Osteoblast (primary cell): ENCODE results near the gene HNF1A. TPM values are rescaled to one million over a fixed set of nuclear protein-coding genes. Genes with fewer than 3 reads are reported as not detected.
A peak's percentile ranks its signal among the peaks of the same experiment; 100 is the strongest.

Experiments
- DNase-seq: peaks from one replicate; pipeline ENCODE4 v3.0.0; 2011; ENCODE audit warnings: low spot score, mixed read lengths; ENCODE audit not compliant: insufficient read length; ENCODE audit errors: missing footprints
- H2AFZ ChIP-seq: 2 replicates; pipeline ENCODE4 v1.6.0; 2011; ENCODE audit warnings: mild to moderate bottlenecking, low read length
- H3K27ac ChIP-seq: 2 replicates; pipeline ENCODE4 v1.5.1; 2011; ENCODE audit warnings: mild to moderate bottlenecking, low read depth, low read length, moderate library complexity
- H3K27me3 ChIP-seq: 2 replicates; pipeline ENCODE4 v1.6.0; 2012; ENCODE audit warnings: mild to moderate bottlenecking, control low read depth, inconsistent platforms, low read length, moderate library complexity; ENCODE audit not compliant: insufficient read depth
- H3K36me3 ChIP-seq: 2 replicates; pipeline ENCODE4 v1.5.1; 2011; ENCODE audit warnings: mild to moderate bottlenecking, low read length, control low read depth, moderate library complexity; ENCODE audit not compliant: insufficient read depth
- H3K4me1 ChIP-seq: 2 replicates; pipeline ENCODE4 v1.5.1; 2011; ENCODE audit warnings: mild to moderate bottlenecking, low read length, control low read depth, moderate library complexity; ENCODE audit not compliant: insufficient read depth
- H3K4me2 ChIP-seq: 2 replicates; pipeline ENCODE4 v1.6.0; 2011; ENCODE audit warnings: mild to moderate bottlenecking, low read length; ENCODE audit not compliant: insufficient read depth
- H3K4me3 ChIP-seq: fragments of 200-600 bp; sonication (generic); 3 replicates; pipeline ENCODE4 v1.5.1; 2012; ENCODE audit warnings: mild to moderate bottlenecking, low read length, inconsistent platforms; ENCODE audit not compliant: insufficient read depth
- H3K79me2 ChIP-seq: 2 replicates; pipeline ENCODE4 v1.6.0; 2012; ENCODE audit warnings: mild to moderate bottlenecking, low read length, control low read depth, inconsistent platforms; ENCODE audit not compliant: insufficient read depth
- H3K9me3 ChIP-seq: 2 replicates; pipeline ENCODE4 v1.5.1; 2011; ENCODE audit warnings: low read depth, low read length, control low read depth
- H4K20me1 ChIP-seq: 2 replicates; pipeline ENCODE4 v1.6.0; 2012; ENCODE audit warnings: mild to moderate bottlenecking, low read length, control low read depth; ENCODE audit not compliant: insufficient read depth
- total RNA-seq: library from RNA; depleted of rRNA; stranded (reverse); fragments of >200 nt; gene quantifications from 2 replicates; pipeline ENCODE4 v1.2.3, GENCODE V29; 2012
- TF ChIP-seq, protein P1 (sequence below): IDR thresholded peaks from 2 replicates; pipeline ENCODE4 v1.5.1; 2011; ENCODE audit warnings: mild to moderate bottlenecking, low read depth, low read length, moderate library complexity; ENCODE audit errors: extremely low read depth

HNF1A gene
- total RNA-seq, 1 donor: not detected

DNA sequence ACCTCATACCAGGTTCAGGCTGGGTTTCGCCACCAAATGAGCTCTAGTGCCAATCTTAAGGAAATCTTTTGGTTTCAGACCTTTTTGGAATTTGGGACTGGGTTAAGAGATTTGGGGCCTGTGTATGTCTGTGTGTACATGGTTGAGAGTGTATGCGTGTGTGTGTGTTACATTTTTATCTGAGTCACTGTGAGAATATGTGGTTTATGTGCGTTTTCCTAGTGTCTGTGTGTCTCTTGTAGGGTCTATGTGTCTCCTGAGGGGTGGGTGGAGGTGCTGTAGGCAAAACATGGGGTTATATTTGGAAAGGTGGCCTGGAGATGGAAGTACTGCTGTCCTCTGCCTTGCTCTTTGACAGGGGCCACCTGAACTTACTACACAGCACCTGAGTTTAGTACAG, 20.1 kb downstream of the HNF1A start:
- H3K4me2 ChIP-seq: no peak overlapping the region
- peaks cover 4% of the 10 kb centered on the region for H3K36me3 ChIP-seq
- H3K9me3 ChIP-seq: no peaks in the 10 kb centered on the region
- peaks cover 5% of the 10 kb centered on the region for H3K4me1 ChIP-seq
- H3K27ac ChIP-seq: no peak overlapping the region
- H2AFZ ChIP-seq: no peak overlapping the region
- H4K20me1 ChIP-seq: no peaks in the 10 kb centered on the region
- no peak for DNase-seq
- TF ChIP-seq, protein P1, sequence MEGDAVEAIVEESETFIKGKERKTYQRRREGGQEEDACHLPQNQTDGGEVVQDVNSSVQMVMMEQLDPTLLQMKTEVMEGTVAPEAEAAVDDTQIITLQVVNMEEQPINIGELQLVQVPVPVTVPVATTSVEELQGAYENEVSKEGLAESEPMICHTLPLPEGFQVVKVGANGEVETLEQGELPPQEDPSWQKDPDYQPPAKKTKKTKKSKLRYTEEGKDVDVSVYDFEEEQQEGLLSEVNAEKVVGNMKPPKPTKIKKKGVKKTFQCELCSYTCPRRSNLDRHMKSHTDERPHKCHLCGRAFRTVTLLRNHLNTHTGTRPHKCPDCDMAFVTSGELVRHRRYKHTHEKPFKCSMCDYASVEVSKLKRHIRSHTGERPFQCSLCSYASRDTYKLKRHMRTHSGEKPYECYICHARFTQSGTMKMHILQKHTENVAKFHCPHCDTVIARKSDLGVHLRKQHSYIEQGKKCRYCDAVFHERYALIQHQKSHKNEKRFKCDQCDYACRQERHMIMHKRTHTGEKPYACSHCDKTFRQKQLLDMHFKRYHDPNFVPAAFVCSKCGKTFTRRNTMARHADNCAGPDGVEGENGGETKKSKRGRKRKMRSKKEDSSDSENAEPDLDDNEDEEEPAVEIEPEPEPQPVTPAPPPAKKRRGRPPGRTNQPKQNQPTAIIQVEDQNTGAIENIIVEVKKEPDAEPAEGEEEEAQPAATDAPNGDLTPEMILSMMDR: no peak
- H3K4me3 ChIP-seq: no peak overlapping the region
- no peaks in the 10 kb centered on the region for H3K79me2 ChIP-seq
- peaks cover 12% of the 10 kb centered on the region for H3K27me3 ChIP-seq

DNA sequence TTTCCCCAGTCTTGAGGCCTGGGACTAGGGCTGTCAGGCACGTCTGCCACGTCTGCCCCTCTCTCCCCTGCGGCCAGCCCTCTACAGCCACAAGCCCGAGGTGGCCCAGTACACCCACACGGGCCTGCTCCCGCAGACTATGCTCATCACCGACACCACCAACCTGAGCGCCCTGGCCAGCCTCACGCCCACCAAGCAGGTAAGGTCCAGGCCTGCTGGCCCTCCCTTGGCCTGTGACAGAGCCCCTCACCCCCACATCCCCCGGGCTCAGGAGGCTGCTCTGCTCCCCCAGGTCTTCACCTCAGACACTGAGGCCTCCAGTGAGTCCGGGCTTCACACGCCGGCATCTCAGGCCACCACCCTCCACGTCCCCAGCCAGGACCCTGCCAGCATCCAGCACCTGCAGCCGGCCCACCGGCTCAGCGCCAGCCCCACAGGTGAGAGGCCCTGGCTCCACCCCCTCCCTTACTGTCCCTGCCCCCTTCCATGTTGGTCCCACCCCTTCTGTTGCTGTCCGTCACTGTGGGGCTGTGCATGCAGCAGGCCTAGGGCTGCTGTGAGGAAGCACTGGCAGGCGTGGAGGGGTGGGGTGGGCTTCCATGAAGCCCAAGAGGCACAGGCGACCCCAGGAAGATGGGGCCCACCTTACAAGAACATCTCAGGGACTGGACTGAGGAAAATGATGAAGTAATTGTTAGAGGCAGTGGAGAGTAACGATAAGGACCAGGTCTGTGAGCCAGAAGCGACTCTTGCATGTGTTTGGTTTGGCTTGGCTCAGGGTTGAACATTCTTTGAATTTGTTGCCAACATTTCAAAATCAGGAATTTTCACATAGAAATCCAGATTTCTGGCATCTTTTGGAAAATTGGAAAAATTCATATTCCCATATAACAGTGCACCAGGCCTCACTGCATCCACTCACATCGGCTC, 21.1 kb downstream of the HNF1A start:
- Histone ChIP-seq H3K9me3 (no peaks in the 10 kb centered on the region), H3K4me1 (peaks cover 5% of the 10 kb centered on the region), H3K36me3 (peaks cover 14% of the 10 kb centered on the region), H3K4me2 (no peak overlapping the region), H3K27ac (no peak overlapping the region), H4K20me1 (no peaks in the 10 kb centered on the region), H2AFZ (no peak overlapping the region), H3K27me3 (peaks cover 6% of the 10 kb centered on the region), H3K79me2 (no peaks in the 10 kb centered on the region), H3K4me3 (no peak overlapping the region)
- DNase-seq: peak; percentile 92
- TF ChIP-seq, protein P1: no peak

DNA sequence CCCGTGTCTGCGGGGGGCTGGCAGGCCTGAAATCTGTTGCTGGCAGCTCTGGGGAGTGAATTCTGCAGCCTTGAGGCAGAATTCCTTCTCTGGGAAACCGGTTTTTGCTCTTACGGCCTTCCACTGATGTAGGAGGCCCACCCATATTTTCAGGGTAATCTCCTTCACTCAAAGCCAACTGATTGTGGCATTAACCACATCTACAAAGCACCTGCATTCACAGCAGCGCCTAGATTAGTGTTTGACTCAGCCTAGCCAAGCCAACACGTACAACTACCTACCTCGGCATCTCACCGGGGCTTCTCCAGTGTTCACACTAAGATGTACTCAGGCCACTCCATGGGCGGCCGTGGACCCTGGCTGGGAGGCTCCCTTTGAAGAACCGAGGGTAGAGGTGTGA, 22.2 kb downstream of the HNF1A start:
- Histone ChIP-seq H3K36me3 (peaks cover 19% of the 10 kb centered on the region), H3K9me3 (no peaks in the 10 kb centered on the region), H2AFZ (no peak overlapping the region), H3K27me3 (no peaks in the 10 kb centered on the region), H4K20me1 (no peaks in the 10 kb centered on the region), H3K4me2 (no peak overlapping the region), H3K4me1 (peaks cover 5% of the 10 kb centered on the region), H3K4me3 (no peak overlapping the region), H3K79me2 (no peaks in the 10 kb centered on the region), H3K27ac (no peak overlapping the region)
- TF ChIP-seq, protein P1: no peak
- no peak for DNase-seq

DNA sequence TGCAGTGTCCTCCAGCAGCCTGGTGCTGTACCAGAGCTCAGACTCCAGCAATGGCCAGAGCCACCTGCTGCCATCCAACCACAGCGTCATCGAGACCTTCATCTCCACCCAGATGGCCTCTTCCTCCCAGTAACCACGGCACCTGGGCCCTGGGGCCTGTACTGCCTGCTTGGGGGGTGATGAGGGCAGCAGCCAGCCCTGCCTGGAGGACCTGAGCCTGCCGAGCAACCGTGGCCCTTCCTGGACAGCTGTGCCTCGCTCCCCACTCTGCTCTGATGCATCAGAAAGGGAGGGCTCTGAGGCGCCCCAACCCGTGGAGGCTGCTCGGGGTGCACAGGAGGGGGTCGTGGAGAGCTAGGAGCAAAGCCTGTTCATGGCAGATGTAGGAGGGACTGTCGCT, 22.7 kb downstream of the HNF1A start:
- Histone ChIP-seq H3K36me3 (peaks cover 20% of the 10 kb centered on the region), H3K27me3 (no peaks in the 10 kb centered on the region), H3K4me1 (peaks cover 5% of the 10 kb centered on the region), H4K20me1 (no peaks in the 10 kb centered on the region), H3K4me2 (no peak overlapping the region), H2AFZ (no peak overlapping the region), H3K4me3 (no peak overlapping the region), H3K79me2 (no peaks in the 10 kb centered on the region), H3K9me3 (no peaks in the 10 kb centered on the region), H3K27ac (no peak overlapping the region)
- TF ChIP-seq, protein P1: no peak
- DNase-seq: no peak
